Effector memory CD8-positive, alpha-beta T cell (primary cell): Measurements from ENCODE around the gene CCDC24.

Experiments used
- ATAC-seq: fragments of 150-1000 bp; cut with Tn5 transposase; replicated peaks from 2 replicates; pipeline ENCODE4 v1.10.0; 2021; ENCODE audit warnings: mild to moderate bottlenecking, moderate library complexity
- DNase-seq, 3 experiments: peaks; one replicate each; pipeline ENCODE4 v3.0.0; 2021
- H3K27ac Mint-ChIP-seq, 2 donors: one replicate each; pipeline ENCODE4 v1.8.0; 2022; ENCODE audit warnings: mild to moderate bottlenecking in 2 of 2, mixed read lengths in 2 of 2, moderate library complexity in 2 of 2
- H3K27me3 Mint-ChIP-seq, 2 donors: one replicate each; pipeline ENCODE4 v1.8.0; 2022; ENCODE audit warnings: mixed read lengths in 2 of 2
- H3K36me3 Mint-ChIP-seq: one replicate; pipeline ENCODE4 v1.8.0; 2022; ENCODE audit warnings: mild to moderate bottlenecking, moderate library complexity, mixed read lengths; ENCODE audit not compliant: insufficient read depth
- H3K4me1 Mint-ChIP-seq, 2 donors: one replicate each; pipeline ENCODE4 v1.8.0; 2022; ENCODE audit warnings: low read depth in 2 of 2, mixed read lengths in 2 of 2
- H3K4me3 Mint-ChIP-seq, 2 donors: one replicate each; pipeline ENCODE4 v1.8.0; 2022; ENCODE audit warnings: mild to moderate bottlenecking in 2 of 2, mixed read lengths in 2 of 2, moderate library complexity in 2 of 2
- H3K9me3 Mint-ChIP-seq, 2 donors: one replicate each; pipeline ENCODE4 v1.8.0; 2022; ENCODE audit warnings: mixed read lengths in 2 of 2

CCDC24 gene

DNA sequence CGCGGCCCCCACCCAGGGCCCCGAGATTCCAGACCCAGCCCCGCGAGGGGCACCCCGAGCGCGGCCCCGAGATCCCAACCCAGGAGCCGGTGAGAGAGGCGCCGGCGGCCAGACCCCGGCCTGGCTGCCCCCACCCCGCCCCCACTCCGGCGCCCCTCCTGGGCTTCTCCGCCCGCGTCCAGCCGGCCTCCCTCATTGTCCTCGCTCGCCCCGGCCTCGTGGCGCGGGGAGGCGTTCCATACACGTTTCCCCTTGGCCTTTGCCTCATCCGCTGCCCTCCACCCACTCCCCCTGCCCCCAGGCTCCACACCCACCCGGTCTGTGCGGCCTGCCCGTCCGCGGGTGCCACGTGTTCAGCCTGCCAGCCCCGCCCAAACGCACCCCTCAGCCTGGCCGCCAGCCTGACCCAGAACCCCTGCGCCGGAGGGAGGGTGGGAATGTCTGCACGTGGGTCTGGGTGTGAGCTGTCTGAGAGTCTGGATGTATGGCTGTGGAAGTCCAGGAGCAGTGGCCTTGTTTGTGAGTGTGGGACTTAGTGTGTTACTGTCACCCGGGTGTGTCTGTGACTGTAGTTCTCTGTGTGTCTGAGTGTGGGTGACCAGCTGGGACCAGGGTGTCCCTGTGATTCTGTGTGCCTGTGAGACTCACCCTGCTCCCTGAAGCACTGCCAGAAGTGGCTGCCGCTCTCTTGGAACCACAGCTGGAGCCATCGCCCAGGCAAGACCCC, 11.7 kb upstream of the CCDC24 start:
- peak overlapping the region; percentile 79 to 83 for H3K4me3 Mint-ChIP-seq
- peak overlapping the region; percentile 57 to 63 for H3K27ac Mint-ChIP-seq
- ATAC-seq (no peak), DNase-seq (no peak)
- H3K27me3 Mint-ChIP-seq, result no peaks in the 10 kb centered on the region
- peaks cover 13% of the 10 kb centered on the region for H3K36me3 Mint-ChIP-seq
- no peaks in the 10 kb centered on the region for H3K9me3 Mint-ChIP-seq
- H3K4me1 Mint-ChIP-seq, result peaks cover 41% of the 10 kb centered on the region in 2 donors

- Mint-ChIP-seq H3K4me1 (peaks cover 39 to 41% of the 10 kb centered on the region in 2 donors), H3K4me3 (peak overlapping the region; percentile 79 to 83), H3K9me3 (no peaks in the 10 kb centered on the region), H3K27me3 (no peaks in the 10 kb centered on the region), H3K36me3 (peaks cover 11% of the 10 kb centered on the region), H3K27ac (peak overlapping the region; percentile 57 to 63)
- ATAC-seq (no peak), DNase-seq (no peak)
Measured at GRCh38 chr1:43980255-43981134, 10.9 kb upstream of the CCDC24 start.

DNA sequence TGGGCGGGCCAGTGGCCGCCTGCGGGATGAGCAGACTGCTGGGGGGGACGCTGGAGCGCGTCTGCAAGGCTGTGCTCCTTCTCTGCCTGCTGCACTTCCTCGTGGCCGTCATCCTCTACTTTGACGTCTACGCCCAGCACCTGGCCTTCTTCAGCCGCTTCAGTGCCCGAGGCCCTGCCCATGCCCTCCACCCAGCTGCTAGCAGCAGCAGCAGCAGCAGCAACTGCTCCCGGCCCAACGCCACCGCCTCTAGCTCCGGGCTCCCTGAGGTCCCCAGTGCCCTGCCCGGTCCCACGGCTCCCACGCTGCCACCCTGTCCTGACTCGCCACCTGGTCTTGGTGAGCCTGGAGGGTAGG, 10.3 kb upstream of the CCDC24 start:
- DNase-seq, result no peak
- Mint-ChIP-seq H3K36me3 (peaks cover 11% of the 10 kb centered on the region), H3K27me3 (no peaks in the 10 kb centered on the region), H3K27ac (no peak overlapping the region), H3K9me3 (no peaks in the 10 kb centered on the region), H3K4me3 (no peak overlapping the region), H3K4me1 (peaks cover 33 to 36% of the 10 kb centered on the region in 2 donors)
- no peak for ATAC-seq

GRCh38 chr1:43981636-43982035, 9.8 kb upstream of the CCDC24 start:
- H3K27me3 Mint-ChIP-seq, result no peaks in the 10 kb centered on the region
- no peak overlapping the region for H3K4me3 Mint-ChIP-seq
- no peaks in the 10 kb centered on the region for H3K9me3 Mint-ChIP-seq
- H3K36me3 Mint-ChIP-seq, result peaks cover 8% of the 10 kb centered on the region
- DNase-seq, result no peak
- no peak for ATAC-seq
- peaks cover 27 to 30% of the 10 kb centered on the region in 2 donors for H3K4me1 Mint-ChIP-seq
- H3K27ac Mint-ChIP-seq, result no peak overlapping the region

DNA sequence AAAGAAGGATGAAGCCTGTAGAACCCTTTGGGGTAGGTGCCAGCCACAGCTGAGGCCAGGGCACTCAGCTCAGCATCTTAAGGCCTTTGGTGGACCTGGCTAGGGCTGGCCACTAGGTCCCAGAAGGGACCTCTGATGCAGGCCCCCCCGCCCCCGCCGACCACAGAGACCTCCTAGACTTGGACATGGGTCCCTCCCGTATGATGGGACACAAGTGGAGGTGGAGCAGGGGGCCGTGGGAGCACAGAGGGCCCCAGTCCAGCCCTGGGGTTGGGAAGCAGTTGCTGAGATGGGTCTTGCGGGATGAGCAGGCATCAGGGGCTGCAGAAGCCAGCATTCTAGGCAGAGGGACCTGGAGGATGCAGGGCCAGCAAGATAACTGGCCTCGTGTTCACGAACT, 9.2 kb upstream of the CCDC24 start:
- H3K36me3 Mint-ChIP-seq, result peaks cover 3% of the 10 kb centered on the region
- H3K9me3 Mint-ChIP-seq, result no peaks in the 10 kb centered on the region
- no peak overlapping the region for H3K27ac Mint-ChIP-seq
- DNase-seq, result no peak
- H3K4me3 Mint-ChIP-seq, result no peak overlapping the region
- no peak for ATAC-seq
- H3K27me3 Mint-ChIP-seq, result no peaks in the 10 kb centered on the region
- H3K4me1 Mint-ChIP-seq, result peaks cover 21 to 24% of the 10 kb centered on the region in 2 donors

GRCh38 chr1:43982808-43983207, 8.6 kb upstream of the CCDC24 start:
- H3K4me1 Mint-ChIP-seq, result peaks cover 16 to 19% of the 10 kb centered on the region in 2 donors
- no peak for ATAC-seq
- no peak overlapping the region for H3K27ac Mint-ChIP-seq
- H3K9me3 Mint-ChIP-seq, result no peaks in the 10 kb centered on the region
- peaks cover 3% of the 10 kb centered on the region for H3K36me3 Mint-ChIP-seq
- no peak for DNase-seq
- H3K27me3 Mint-ChIP-seq, result no peaks in the 10 kb centered on the region
- no peak overlapping the region for H3K4me3 Mint-ChIP-seq

DNA sequence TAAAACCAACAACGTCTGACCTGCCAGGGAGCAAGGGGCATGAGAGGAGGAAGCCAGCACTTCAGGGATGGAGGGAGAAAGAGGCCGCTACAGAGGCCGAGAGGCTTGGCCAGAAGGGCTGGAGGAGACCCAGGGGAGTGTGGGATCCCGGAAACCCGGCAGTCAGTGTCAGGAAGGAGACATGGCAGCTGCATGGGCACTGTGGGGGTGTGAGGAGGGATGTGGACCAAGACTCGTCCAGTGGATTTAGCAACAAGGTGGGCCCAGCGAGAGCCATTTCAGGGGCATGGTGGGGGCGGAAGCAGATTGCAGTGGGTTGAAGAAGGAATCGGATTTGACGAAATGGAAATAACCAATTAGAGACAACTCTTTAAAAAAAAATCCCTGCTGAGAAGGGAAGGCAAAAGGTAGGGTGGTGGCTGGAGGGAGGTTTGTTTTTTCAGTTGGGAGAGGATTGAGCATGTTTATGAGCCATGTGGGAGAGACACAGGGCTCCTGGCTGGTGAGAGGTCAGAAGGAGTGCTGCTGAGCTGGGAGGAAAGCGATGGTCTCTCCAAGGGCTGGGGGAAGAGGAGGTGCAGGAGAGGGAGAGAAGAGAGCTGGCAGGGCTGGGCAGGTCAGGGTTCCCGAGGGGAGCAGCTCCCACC, 8.0 kb upstream of the CCDC24 start:
- H3K36me3 Mint-ChIP-seq, result peaks cover 3% of the 10 kb centered on the region
- peak overlapping the region in 1 of 2 donors; percentile 23 for H3K27ac Mint-ChIP-seq
- H3K27me3 Mint-ChIP-seq, result no peaks in the 10 kb centered on the region
- H3K4me1 Mint-ChIP-seq, result peaks cover 13 to 14% of the 10 kb centered on the region in 2 donors
- ATAC-seq, result no peak
- DNase-seq, result no peak
- no peaks in the 10 kb centered on the region for H3K9me3 Mint-ChIP-seq
- H3K4me3 Mint-ChIP-seq, result no peak overlapping the region

- no peaks in the 10 kb centered on the region for H3K9me3 Mint-ChIP-seq
- H3K4me3 Mint-ChIP-seq, result no peak overlapping the region
- DNase-seq (no peak), ATAC-seq (no peak)
- no peak overlapping the region for H3K27ac Mint-ChIP-seq
- no peaks in the 10 kb centered on the region for H3K27me3 Mint-ChIP-seq
- H3K36me3 Mint-ChIP-seq, result peaks cover 2% of the 10 kb centered on the region
- H3K4me1 Mint-ChIP-seq, result peaks cover 7 to 8% of the 10 kb centered on the region in 2 donors
Measured at GRCh38 chr1:43984855-43985254, 6.5 kb upstream of the CCDC24 start.

DNA sequence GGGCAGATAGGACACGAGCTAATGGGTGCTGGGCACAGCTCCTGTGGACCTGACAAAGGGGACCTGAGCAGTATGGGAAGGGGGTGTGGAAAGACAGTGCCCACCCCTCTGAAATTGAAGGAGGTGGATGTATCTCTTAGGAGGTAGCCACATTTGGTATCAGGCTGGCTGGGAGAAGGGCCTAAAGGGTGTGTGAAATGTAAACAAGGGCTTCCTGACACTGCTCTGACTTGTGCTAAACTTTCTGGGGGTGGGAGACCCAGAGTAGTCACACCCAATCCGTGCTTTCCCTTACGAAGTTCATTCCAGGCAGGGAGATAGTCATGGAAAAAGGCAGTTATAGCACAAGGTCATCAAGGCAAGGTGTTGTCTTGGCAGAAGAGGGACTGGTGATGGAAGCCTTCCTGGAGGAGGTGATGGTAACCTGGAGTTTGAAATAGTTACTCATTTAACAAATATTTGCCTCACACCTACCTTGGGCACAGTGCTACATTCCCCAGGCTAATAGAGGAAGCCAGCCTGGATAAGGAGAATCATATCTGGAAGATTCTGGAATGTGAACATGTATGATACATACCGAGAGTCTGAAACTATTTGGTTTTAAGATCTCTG, 5.3 kb upstream of the CCDC24 start:
- Mint-ChIP-seq H3K9me3 (no peaks in the 10 kb centered on the region), H3K36me3 (no peaks in the 10 kb centered on the region), H3K27ac (peak overlapping the region in 1 of 2 donors; percentile 24), H3K27me3 (no peaks in the 10 kb centered on the region), H3K4me3 (no peak overlapping the region), H3K4me1 (peaks cover under 1 to 3% of the 10 kb centered on the region in 2 donors)
- DNase-seq, result no peak
- no peak for ATAC-seq

- Mint-ChIP-seq H3K36me3 (peaks cover 5% of the 10 kb centered on the region), H3K27me3 (no peaks in the 10 kb centered on the region), H3K4me3 (no peak overlapping the region), H3K9me3 (no peaks in the 10 kb centered on the region), H3K4me1 (peaks cover 6 to 7% of the 10 kb centered on the region in 2 donors), H3K27ac (peak overlapping the region in 1 of 2 donors; percentile 24)
- DNase-seq, result no peak
- ATAC-seq, result no peak
Measured at GRCh38 chr1:43986712-43987111, 4.7 kb upstream of the CCDC24 start.

DNA sequence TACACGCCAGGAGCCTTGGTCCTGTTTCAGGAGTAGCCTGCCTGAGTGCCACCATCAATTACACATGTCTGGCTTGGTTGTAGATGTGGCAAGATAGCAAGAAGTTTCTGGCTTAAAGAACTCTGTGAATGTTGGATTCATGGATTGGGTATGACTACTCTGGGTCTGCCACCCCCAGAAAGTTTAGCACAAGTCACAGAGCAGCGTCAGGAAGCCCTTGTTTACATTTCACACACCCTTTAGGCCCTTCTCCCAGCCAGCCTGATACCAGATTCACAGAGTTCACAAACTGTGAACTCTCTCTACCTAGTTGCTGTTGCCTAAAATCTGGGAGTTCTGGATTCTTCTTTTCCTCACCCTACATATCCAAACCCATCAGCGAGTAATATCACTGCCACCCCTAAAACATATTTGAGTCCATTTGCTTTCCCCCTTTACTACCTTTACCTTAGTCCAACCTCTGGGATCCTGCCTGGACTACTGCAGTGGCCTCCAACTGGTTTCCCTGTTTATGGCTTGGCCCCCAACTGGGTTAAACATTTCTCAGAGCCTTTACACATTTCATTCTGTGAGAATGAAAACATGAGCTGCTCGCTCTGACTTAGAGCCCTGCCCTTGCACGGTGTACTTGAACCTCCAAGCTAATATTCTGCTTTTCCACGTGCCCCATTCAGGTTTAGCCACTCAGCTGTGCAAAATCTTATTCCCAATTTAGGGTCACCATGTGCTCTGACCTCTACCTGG, 4.1 kb upstream of the CCDC24 start:
- H3K27ac Mint-ChIP-seq, result peak overlapping the region in 1 of 2 donors; percentile 24
- ATAC-seq, result no peak
- H3K4me1 Mint-ChIP-seq, result peaks cover 7 to 12% of the 10 kb centered on the region in 2 donors
- DNase-seq, result no peak
- H3K9me3 Mint-ChIP-seq, result no peaks in the 10 kb centered on the region
- H3K4me3 Mint-ChIP-seq, result no peak overlapping the region
- H3K27me3 Mint-ChIP-seq, result no peaks in the 10 kb centered on the region
- H3K36me3 Mint-ChIP-seq, result peaks cover 6% of the 10 kb centered on the region

DNA sequence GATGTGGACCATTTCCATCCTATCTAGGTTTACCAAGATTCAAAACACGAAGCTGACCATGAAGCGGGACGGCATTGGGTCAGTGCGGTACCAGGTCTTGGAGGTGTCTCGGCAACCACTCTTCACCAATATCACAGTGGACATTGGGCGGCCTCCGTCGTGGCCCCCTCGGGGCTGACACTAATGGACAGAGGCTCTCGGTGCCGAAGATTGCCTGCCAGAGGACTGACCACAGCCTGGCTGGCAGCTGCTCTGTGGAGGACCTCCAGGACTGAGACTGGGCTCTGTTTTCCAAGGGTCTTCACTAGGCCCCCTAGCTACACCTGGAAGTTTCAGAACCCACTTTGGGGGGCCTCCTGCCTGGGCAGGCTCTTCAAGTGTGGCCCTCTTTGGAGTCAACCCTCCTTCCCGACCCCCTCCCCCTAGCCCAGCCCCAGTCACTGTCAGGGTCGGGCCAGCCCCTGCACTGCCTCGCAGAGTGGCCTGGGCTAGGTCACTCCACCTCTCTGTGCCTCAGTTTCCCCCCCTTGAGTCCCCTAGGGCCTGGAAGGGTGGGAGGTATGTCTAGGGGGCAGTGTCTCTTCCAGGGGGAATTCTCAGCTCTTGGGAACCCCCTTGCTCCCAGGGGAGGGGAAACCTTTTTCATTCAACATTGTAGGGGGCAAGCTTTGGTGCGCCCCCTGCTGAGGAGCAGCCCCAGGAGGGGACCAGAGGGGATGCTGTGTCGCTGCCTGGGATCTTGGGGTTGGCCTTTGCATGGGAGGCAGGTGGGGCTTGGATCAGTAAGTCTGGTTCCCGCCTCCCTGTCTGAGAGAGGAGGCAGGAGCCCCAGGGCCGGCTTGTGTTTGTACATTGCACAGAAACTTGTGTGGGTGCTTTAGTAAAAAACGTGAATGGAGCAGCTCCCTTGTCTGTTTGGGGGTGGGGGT, 864 bp upstream of the CCDC24 start:
- H3K9me3 Mint-ChIP-seq, result no peaks in the 10 kb centered on the region
- peak overlapping the region; percentile 92 to 95 for H3K27ac Mint-ChIP-seq
- DNase-seq, result no peak
- H3K27me3 Mint-ChIP-seq, result no peaks in the 10 kb centered on the region
- H3K4me3 Mint-ChIP-seq, result peak overlapping the region; percentile 94 to 96
- no peak for ATAC-seq
- H3K4me1 Mint-ChIP-seq, result peaks cover 8 to 14% of the 10 kb centered on the region in 2 donors
- H3K36me3 Mint-ChIP-seq, result peaks cover 6% of the 10 kb centered on the region
